IMR-90 (cell line): Measurements from ENCODE around the gene SUGCT.

Source experiments
- BHLHE40 ChIP-seq: fragments of 150-350 bp; IDR thresholded peaks from 2 replicates; pipeline ENCODE4 v1.6.1; 2016; ENCODE audit warnings: mild to moderate bottlenecking, low read depth, low read length
- CEBPB ChIP-seq: IDR thresholded peaks from 2 replicates; pipeline ENCODE4 v1.6.1; 2012; ENCODE audit warnings: low read depth, low read length, improper control_type of control experiment
- CHD1 ChIP-seq: IDR thresholded peaks from 2 replicates; pipeline ENCODE4 v1.6.1; 2012; ENCODE audit warnings: low read depth, low read length, improper control_type of control experiment
- ELK1 ChIP-seq: fragments of 150-350 bp; IDR thresholded peaks from 2 replicates; pipeline ENCODE4 v1.6.1; 2016; ENCODE audit warnings: low read depth, mild to moderate bottlenecking, low read length, moderate library complexity, borderline replicate concordance
- MAFK ChIP-seq: IDR thresholded peaks from 2 replicates; pipeline ENCODE4 v1.6.1; 2012; ENCODE audit warnings: low read depth, low read length, improper control_type of control experiment
- MAZ ChIP-seq: IDR thresholded peaks from 2 replicates; pipeline ENCODE4 v1.6.1; 2012; ENCODE audit warnings: low read depth, mild to moderate bottlenecking, low read length, improper control_type of control experiment, moderate library complexity, borderline replicate concordance
- MXI1 ChIP-seq: IDR thresholded peaks from 2 replicates; pipeline ENCODE4 v1.6.1; 2012; ENCODE audit warnings: low read depth, mild to moderate bottlenecking, low read length, moderate library complexity, borderline replicate concordance
- POLR2A ChIP-seq: IDR thresholded peaks from 2 replicates; pipeline ENCODE4 v1.6.1; 2012; ENCODE audit warnings: mild to moderate bottlenecking, low read depth, low read length
- RCOR1 ChIP-seq: IDR thresholded peaks from 2 replicates; pipeline ENCODE4 v1.6.1; 2012; ENCODE audit warnings: mild to moderate bottlenecking, low read length, improper control_type of control experiment; ENCODE audit not compliant: insufficient replicate concordance
- RFX5 ChIP-seq: IDR thresholded peaks from 2 replicates; pipeline ENCODE4 v1.8.0; 2012; ENCODE audit warnings: low read depth, mild to moderate bottlenecking, low read length, moderate library complexity
- SMC3 ChIP-seq: fragments of 150-350 bp; IDR thresholded peaks from 2 replicates; pipeline ENCODE4 v1.6.1; 2016; ENCODE audit warnings: low read depth, mild to moderate bottlenecking, antibody characterized with exemption, low read length, moderate library complexity
- TF ChIP-seq, protein P1 (sequence below): conservative IDR thresholded peaks from 2 replicates; pipeline ENCODE4 v1.5.1; 2012; ENCODE audit warnings: mild to moderate bottlenecking, low read depth, low read length, improper control_type of control experiment
- TF ChIP-seq, protein P2 (sequence below): fragments of 150-350 bp; IDR thresholded peaks from 2 replicates; pipeline ENCODE4 v1.6.1; 2017; ENCODE audit warnings: mild to moderate bottlenecking, antibody characterized with exemption, low read length, low read depth

DNA sequence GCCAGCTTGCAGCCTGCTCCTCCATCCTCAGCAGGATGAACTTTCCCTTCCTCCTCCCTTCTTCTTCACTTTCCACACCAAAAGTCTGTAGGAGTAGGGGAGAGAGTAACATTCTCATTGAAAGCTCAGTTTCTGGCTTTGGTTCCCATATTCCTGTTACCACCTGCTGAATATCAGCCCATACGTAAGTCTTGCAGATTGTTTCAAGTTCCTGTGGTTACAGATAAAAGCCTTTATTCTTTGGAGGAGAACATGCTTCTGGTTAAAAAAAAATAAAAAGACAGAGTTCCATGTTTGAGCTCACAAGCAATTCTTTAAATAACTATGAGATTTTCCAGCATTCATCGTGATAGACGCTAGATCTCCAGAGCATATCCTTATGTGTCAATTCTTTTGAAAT, 637.3 kb downstream of the SUGCT start:
- TF ChIP-seq RCOR1 (no peak), SMC3 (no peak), POLR2A (no peak), RFX5 (no peak), CHD1 (no peak), BHLHE40 (no peak), ELK1 (no peak), MAZ (no peak), MXI1 (no peak), CEBPB (no peak), MAFK (no peak)
- TF ChIP-seq, protein P1, sequence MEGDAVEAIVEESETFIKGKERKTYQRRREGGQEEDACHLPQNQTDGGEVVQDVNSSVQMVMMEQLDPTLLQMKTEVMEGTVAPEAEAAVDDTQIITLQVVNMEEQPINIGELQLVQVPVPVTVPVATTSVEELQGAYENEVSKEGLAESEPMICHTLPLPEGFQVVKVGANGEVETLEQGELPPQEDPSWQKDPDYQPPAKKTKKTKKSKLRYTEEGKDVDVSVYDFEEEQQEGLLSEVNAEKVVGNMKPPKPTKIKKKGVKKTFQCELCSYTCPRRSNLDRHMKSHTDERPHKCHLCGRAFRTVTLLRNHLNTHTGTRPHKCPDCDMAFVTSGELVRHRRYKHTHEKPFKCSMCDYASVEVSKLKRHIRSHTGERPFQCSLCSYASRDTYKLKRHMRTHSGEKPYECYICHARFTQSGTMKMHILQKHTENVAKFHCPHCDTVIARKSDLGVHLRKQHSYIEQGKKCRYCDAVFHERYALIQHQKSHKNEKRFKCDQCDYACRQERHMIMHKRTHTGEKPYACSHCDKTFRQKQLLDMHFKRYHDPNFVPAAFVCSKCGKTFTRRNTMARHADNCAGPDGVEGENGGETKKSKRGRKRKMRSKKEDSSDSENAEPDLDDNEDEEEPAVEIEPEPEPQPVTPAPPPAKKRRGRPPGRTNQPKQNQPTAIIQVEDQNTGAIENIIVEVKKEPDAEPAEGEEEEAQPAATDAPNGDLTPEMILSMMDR = no peak
- TF ChIP-seq, protein P2, sequence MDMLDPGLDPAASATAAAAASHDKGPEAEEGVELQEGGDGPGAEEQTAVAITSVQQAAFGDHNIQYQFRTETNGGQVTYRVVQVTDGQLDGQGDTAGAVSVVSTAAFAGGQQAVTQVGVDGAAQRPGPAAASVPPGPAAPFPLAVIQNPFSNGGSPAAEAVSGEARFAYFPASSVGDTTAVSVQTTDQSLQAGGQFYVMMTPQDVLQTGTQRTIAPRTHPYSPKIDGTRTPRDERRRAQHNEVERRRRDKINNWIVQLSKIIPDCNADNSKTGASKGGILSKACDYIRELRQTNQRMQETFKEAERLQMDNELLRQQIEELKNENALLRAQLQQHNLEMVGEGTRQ = no peak
